Naive thymus-derived CD4-positive, alpha-beta T cell (primary cell): ENCODE results near the gene ATP10A. TPM values are rescaled to one million over a fixed set of nuclear protein-coding genes. Genes with fewer than 3 reads are reported as not detected.

Experiments
- ATAC-seq: fragments of 150-1000 bp; cut with Tn5 transposase; 2 replicates; pipeline ENCODE4 v1.10.0; 2021; ENCODE audit warnings: mild to moderate bottlenecking, moderate library complexity
- CTCF ChIA-PET: fragments of 350-600 bp; sonication (Branson Sonifier 250); formaldehyde crosslinking; loops from one replicate; lab custom pipeline; 2021; ENCODE audit warnings: antibody characterized with exemption; lab: Charles Lee
- POLR2A ChIA-PET: fragments of 350-600 bp; sonication (Branson Sonifier 250); formaldehyde crosslinking; loops from one replicate; lab custom pipeline; 2021; ENCODE audit warnings: antibody characterized with exemption, inconsistent platforms; lab: Charles Lee
- DNase-seq, 9 donors: peaks; one replicate each; pipeline versions ENCODE4 v3.0.0 to v3.0.0-alpha.2; 2020 to 2022; ENCODE audit warnings: mixed read lengths in 1 of 9
- H3K27ac ChIP-seq: one replicate; pipeline ENCODE4 v1.7.0; 2013; ENCODE audit warnings: mild to moderate bottlenecking, low read depth, low read length, moderate library complexity
- H3K27me3 ChIP-seq, 2 donors: one replicate each; pipeline ENCODE4 v1.7.0; 2013; ENCODE audit warnings: low read length in 2 of 2, mild to moderate bottlenecking in 2 of 2, moderate library complexity in 2 of 2; ENCODE audit not compliant: control insufficient read depth in 2 of 2, insufficient read depth in 2 of 2
- H3K36me3 ChIP-seq, 3 experiments: 1 replicate in 2 of 3; 2 replicates in 1 of 3; pipeline ENCODE4 v1.7.0; 2013; ENCODE audit warnings: low read length in 3 of 3, mild to moderate bottlenecking in 3 of 3, moderate library complexity in 1 of 3; ENCODE audit not compliant: insufficient read depth in 3 of 3, control insufficient read depth in 2 of 3
- H3K4me1 ChIP-seq, 2 donors: one replicate each; pipeline ENCODE4 v1.7.0; 2013; ENCODE audit warnings: low read length in 2 of 2, mild to moderate bottlenecking in 2 of 2, moderate library complexity in 1 of 2; ENCODE audit not compliant: control insufficient read depth in 2 of 2, insufficient read depth in 2 of 2
- H3K4me3 ChIP-seq: 2 replicates; pipeline ENCODE4 v1.7.0; 2013; ENCODE audit warnings: mild to moderate bottlenecking, low read length
- H3K9me3 ChIP-seq, 3 experiments: 1 replicate in 2 of 3; 2 replicates in 1 of 3; pipeline ENCODE4 v1.7.0; 2013; ENCODE audit warnings: low read length in 3 of 3; ENCODE audit not compliant: control insufficient read depth in 2 of 3
- H3K27ac Mint-ChIP-seq, 9 donors: one replicate each; pipeline ENCODE4 v1.8.0; 2020 to 2022; ENCODE audit warnings: mixed read lengths in 9 of 9, mild to moderate bottlenecking in 8 of 9, moderate library complexity in 5 of 9, inconsistent platforms in 2 of 9
- H3K27me3 Mint-ChIP-seq, 5 donors: one replicate each; pipeline ENCODE4 v1.8.0; 2021 to 2022; ENCODE audit warnings: mixed read lengths in 5 of 5, mild to moderate bottlenecking in 1 of 5
- H3K36me3 Mint-ChIP-seq, 5 donors: one replicate each; pipeline ENCODE4 v1.8.0; 2020 to 2022; ENCODE audit warnings: mixed read lengths in 5 of 5, mild to moderate bottlenecking in 3 of 5, inconsistent platforms in 1 of 5
- H3K4me1 Mint-ChIP-seq, 7 donors: one replicate each; pipeline ENCODE4 v1.8.0; 2020 to 2022; ENCODE audit warnings: mixed read lengths in 7 of 7, mild to moderate bottlenecking in 3 of 7, inconsistent platforms in 1 of 7
- H3K4me3 Mint-ChIP-seq, 10 donors: one replicate each; pipeline ENCODE4 v1.8.0; 2020 to 2022; ENCODE audit warnings: mild to moderate bottlenecking in 10 of 10, mixed read lengths in 10 of 10, moderate library complexity in 6 of 10, inconsistent platforms in 2 of 10
- H3K9me3 Mint-ChIP-seq, 11 donors: one replicate each; pipeline ENCODE4 v1.8.0; 2020 to 2022; ENCODE audit warnings: mixed read lengths in 11 of 11, mild to moderate bottlenecking in 4 of 11, inconsistent platforms in 1 of 11, moderate library complexity in 1 of 11
- intact Hi-C, 2 donors: fragments of 100-400 bp; cut with micrococcal nuclease; formaldehyde crosslinking; loops; one replicate each; pipeline ENCODE4 v1.15.1; 2023
- polyA plus RNA-seq, 2 donors: library from polyadenylated mRNA; unstranded; fragments of 300-500 nt; fragmentation: Illumina TruSeq; gene quantifications; one replicate each; pipeline ENCODE4 v1.2.3, GENCODE V29; 2021
- total RNA-seq, 6 experiments: library from RNA in 5 of 6; stranded (reverse) in 5 of 6; gene quantifications; 1 replicate in 5 of 6; 2 replicates in 1 of 6; pipeline ENCODE4 v1.2.3 and lab custom pipeline; 2021 to 2026

ATP10A gene
- total and polyA plus RNA-seq, 7 experiments from 2014 or later, result 7.2 to 86.4 (median 57.6) TPM

GRCh38 chr15:25734680-25735355, 128.3 kb downstream of the ATP10A start:
- no peaks in the 10 kb centered on the region for H3K4me1 ChIP-seq
- H3K36me3 Mint-ChIP-seq, result peaks cover 0 to 36% (median 6%) of the 10 kb centered on the region in 5 donors
- H3K27me3 Mint-ChIP-seq, result no peaks in the 10 kb centered on the region
- no peak overlapping the region for H3K4me3 Mint-ChIP-seq
- no peak overlapping the region for H3K4me3 ChIP-seq
- H3K4me1 Mint-ChIP-seq, result peaks cover 5 to 16% (median 7%) of the 10 kb centered on the region in 7 donors
- peaks cover 0 to 34% (median 0%) of the 10 kb centered on the region in 3 experiments for H3K36me3 ChIP-seq
- intact Hi-C loops, result no loop called here
- no peaks in the 10 kb centered on the region for H3K9me3 ChIP-seq
- no peak overlapping the region for H3K27ac ChIP-seq
- H3K27ac Mint-ChIP-seq, result peak overlapping the region in 4 of 9 donors; percentile 30 to 75 (median 52)
- peaks cover 0 to 2% (median 0%) of the 10 kb centered on the region in 11 donors for H3K9me3 Mint-ChIP-seq
- ChIA-PET POLR2A (no interaction called here), CTCF (no interaction called here)
- DNase-seq (no peak), ATAC-seq (no peak)
- H3K27me3 ChIP-seq, result no peaks in the 10 kb centered on the region

GRCh38 chr15:25733856-25734679, 129.1 kb downstream of the ATP10A start:
- H3K9me3 Mint-ChIP-seq, result peaks cover 0 to 2% (median 0%) of the 10 kb centered on the region in 11 donors
- Histone ChIP-seq H3K4me3 (no peak overlapping the region), H3K27ac (no peak overlapping the region), H3K9me3 (no peaks in the 10 kb centered on the region), H3K36me3 (peaks cover 0 to 34% (median 0%) of the 10 kb centered on the region in 3 experiments), H3K27me3 (no peaks in the 10 kb centered on the region), H3K4me1 (no peaks in the 10 kb centered on the region)
- H3K27me3 Mint-ChIP-seq, result no peaks in the 10 kb centered on the region
- peaks cover 0 to 36% (median 6%) of the 10 kb centered on the region in 5 donors for H3K36me3 Mint-ChIP-seq
- H3K4me3 Mint-ChIP-seq, result no peak overlapping the region
- H3K27ac Mint-ChIP-seq, result peak overlapping the region in 2 of 9 donors; percentile 56 to 63
- H3K4me1 Mint-ChIP-seq, result peaks cover 0 to 10% (median 4%) of the 10 kb centered on the region in 7 donors
- intact Hi-C loops, result no loop called here
- peak; percentile 19 for ATAC-seq
- ChIA-PET CTCF (interaction anchor here (1.5 kb wide), 1 partner anchor 200 kb away, joined by 4 read pairs; no protein-coding TSS in a partner anchor), POLR2A (no interaction called here)
- no peak for DNase-seq

GRCh38 chr15:25733036-25733855, 129.9 kb downstream of the ATP10A start:
- Histone ChIP-seq H3K27ac (no peak overlapping the region), H3K4me3 (no peak overlapping the region), H3K4me1 (no peaks in the 10 kb centered on the region), H3K27me3 (no peaks in the 10 kb centered on the region), H3K36me3 (peaks cover 0 to 37% (median 0%) of the 10 kb centered on the region in 3 experiments), H3K9me3 (no peaks in the 10 kb centered on the region)
- peaks cover 0 to 36% (median 6%) of the 10 kb centered on the region in 5 donors for H3K36me3 Mint-ChIP-seq
- H3K4me1 Mint-ChIP-seq, result peaks cover 0 to 10% (median 4%) of the 10 kb centered on the region in 7 donors
- H3K9me3 Mint-ChIP-seq, result peaks cover 0 to 2% (median 0%) of the 10 kb centered on the region in 11 donors
- intact Hi-C loops, result no loop called here
- H3K4me3 Mint-ChIP-seq, result no peak overlapping the region
- H3K27me3 Mint-ChIP-seq, result no peaks in the 10 kb centered on the region
- ATAC-seq (peak; percentile 7), DNase-seq (no peak)
- ChIA-PET CTCF (interaction anchor here (1.5 kb wide), 1 partner anchor 201 kb away, joined by 4 read pairs; no protein-coding TSS in a partner anchor), POLR2A (no interaction called here)
- H3K27ac Mint-ChIP-seq, result peak overlapping the region in 5 of 9 donors; percentile 18 to 75 (median 63)

- H3K9me3 Mint-ChIP-seq, result no peaks in the 10 kb centered on the region
- intact Hi-C loops, result no loop called here
- peaks cover 0 to 39% (median 8%) of the 10 kb centered on the region in 5 donors for H3K36me3 Mint-ChIP-seq
- H3K4me1 Mint-ChIP-seq, result peaks cover 0 to 10% (median 0%) of the 10 kb centered on the region in 7 donors
- H3K9me3 ChIP-seq, result no peaks in the 10 kb centered on the region
- no peak overlapping the region for H3K27ac ChIP-seq
- H3K4me3 ChIP-seq, result no peak overlapping the region
- peaks cover 0 to 44% (median 0%) of the 10 kb centered on the region in 3 experiments for H3K36me3 ChIP-seq
- H3K27ac Mint-ChIP-seq, result peak overlapping the region in 6 of 9 donors; percentile 15 to 81 (median 34)
- no peaks in the 10 kb centered on the region for H3K27me3 Mint-ChIP-seq
- no peak overlapping the region for H3K4me3 Mint-ChIP-seq
- CTCF ChIA-PET, result no interaction called here
- POLR2A ChIA-PET, result no interaction called here
- DNase-seq (no peak), ATAC-seq (no peak)
- H3K4me1 ChIP-seq, result no peaks in the 10 kb centered on the region
- no peaks in the 10 kb centered on the region for H3K27me3 ChIP-seq
Observed at GRCh38 chr15:25732191-25732590, 130.9 kb downstream of the ATP10A start.

- ChIA-PET CTCF (no interaction called here), POLR2A (no interaction called here)
- H3K27ac ChIP-seq, result no peak overlapping the region
- no peaks in the 10 kb centered on the region for H3K9me3 ChIP-seq
- peaks cover 0 to 48% (median 0%) of the 10 kb centered on the region in 3 experiments for H3K36me3 ChIP-seq
- no peaks in the 10 kb centered on the region for H3K27me3 ChIP-seq
- H3K4me1 ChIP-seq, result no peaks in the 10 kb centered on the region
- Mint-ChIP-seq H3K36me3 (peaks cover 0 to 37% (median 8%) of the 10 kb centered on the region in 5 donors), H3K4me3 (no peak overlapping the region), H3K9me3 (no peaks in the 10 kb centered on the region), H3K27ac (peak overlapping the region in 2 of 9 donors; percentile 22 to 41), H3K4me1 (peaks cover 0 to 6% (median 0%) of the 10 kb centered on the region in 7 donors), H3K27me3 (no peaks in the 10 kb centered on the region)
- intact Hi-C loops, result no loop called here
- DNase-seq, result no peak
- H3K4me3 ChIP-seq, result no peak overlapping the region
- no peak for ATAC-seq
Observed at GRCh38 chr15:25731411-25731810, 131.7 kb downstream of the ATP10A start.

GRCh38 chr15:25730918-25731317, 132.2 kb downstream of the ATP10A start:
- ChIA-PET CTCF (no interaction called here), POLR2A (no interaction called here)
- Mint-ChIP-seq H3K9me3 (no peaks in the 10 kb centered on the region), H3K4me3 (no peak overlapping the region), H3K27me3 (no peaks in the 10 kb centered on the region), H3K27ac (peak overlapping the region in 3 of 9 donors; percentile 22 to 43 (median 41)), H3K36me3 (peaks cover 0 to 33% (median 8%) of the 10 kb centered on the region in 5 donors), H3K4me1 (peaks cover 0 to 6% (median 0%) of the 10 kb centered on the region in 7 donors)
- ATAC-seq (no peak), DNase-seq (no peak)
- H3K27me3 ChIP-seq, result no peaks in the 10 kb centered on the region
- no peak overlapping the region for H3K27ac ChIP-seq
- intact Hi-C loops, result no loop called here
- no peaks in the 10 kb centered on the region for H3K4me1 ChIP-seq
- peaks cover 0 to 47% (median 0%) of the 10 kb centered on the region in 3 experiments for H3K36me3 ChIP-seq
- no peak overlapping the region for H3K4me3 ChIP-seq
- H3K9me3 ChIP-seq, result no peaks in the 10 kb centered on the region
